Activated naive CD8-positive, alpha-beta T cell treated with anti-CD3 and anti-CD28 coated beads for 36 hours (primary cell): ENCODE data around the gene POLRMT. TPM values are rescaled to one million over a fixed set of nuclear protein-coding genes. Genes with fewer than 3 reads are reported as not detected.
"Not testable (repeated sequence)": the region's sequence is repeated elsewhere in the genome, so short reads cannot be mapped to it uniquely, and the experiment has no call there.

ENCODE experiments used
- DNase-seq: peaks from one replicate; pipeline ENCODE4 v3.0.0; 2021
- H3K27ac Mint-ChIP-seq: one replicate; pipeline ENCODE4 v1.8.0; 2022; ENCODE audit warnings: mild to moderate bottlenecking, moderate library complexity, mixed read lengths
- H3K27me3 Mint-ChIP-seq: one replicate; pipeline ENCODE4 v1.8.0; 2022; ENCODE audit warnings: mild to moderate bottlenecking, mixed read lengths
- H3K36me3 Mint-ChIP-seq: one replicate; pipeline ENCODE4 v1.8.0; 2021; ENCODE audit warnings: mild to moderate bottlenecking, mixed read lengths
- H3K4me1 Mint-ChIP-seq: one replicate; pipeline ENCODE4 v1.8.0; 2021; ENCODE audit warnings: mixed read lengths
- H3K4me3 Mint-ChIP-seq: one replicate; pipeline ENCODE4 v1.8.0; 2022; ENCODE audit warnings: mild to moderate bottlenecking, moderate library complexity, mixed read lengths
- H3K9me3 Mint-ChIP-seq: one replicate; pipeline ENCODE4 v1.8.0; 2022; ENCODE audit warnings: mixed read lengths
- total RNA-seq, 2 experiments: library from RNA; stranded (reverse); gene quantifications; one replicate each; pipeline ENCODE4 v1.2.3, GENCODE V29; 2021

The POLRMT gene
- total RNA-seq, 2 experiments from 2014 or later: 73.3 to 74.6 TPM

DNA sequence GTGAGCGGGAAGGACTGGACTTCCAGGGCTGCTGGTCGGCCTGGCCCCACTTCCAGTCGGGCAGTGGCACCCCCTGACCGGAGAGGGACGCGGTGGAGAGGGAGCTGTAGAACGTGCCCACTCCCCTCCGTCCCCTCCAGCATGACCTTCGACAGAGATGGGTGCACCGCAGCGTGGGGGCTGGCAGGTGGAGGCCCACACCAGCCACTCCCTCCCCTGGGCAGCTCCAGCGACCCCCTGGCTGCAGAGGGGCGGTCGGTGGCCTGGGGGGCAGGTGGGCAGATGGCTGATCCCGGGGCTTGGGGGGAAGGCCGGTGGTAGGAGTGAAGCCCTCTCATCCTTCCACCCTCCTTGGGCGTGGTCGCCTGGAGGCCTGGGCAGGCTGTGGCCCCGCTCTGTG is 41.2 kb downstream of the POLRMT start:
- H3K9me3 Mint-ChIP-seq: no peaks in the 10 kb centered on the region
- peaks cover 43% of the 10 kb centered on the region for H3K27me3 Mint-ChIP-seq
- no peak overlapping the region for H3K27ac Mint-ChIP-seq
- no peak for DNase-seq
- peaks cover 2% of the 10 kb centered on the region for H3K4me1 Mint-ChIP-seq
- H3K36me3 Mint-ChIP-seq: no peaks in the 10 kb centered on the region
- H3K4me3 Mint-ChIP-seq: no peak overlapping the region

GRCh38 chr19:591099-591958 is 42.0 kb downstream of the POLRMT start:
- Mint-ChIP-seq H3K4me1 (peaks cover 2% of the 10 kb centered on the region), H3K36me3 (no peaks in the 10 kb centered on the region), H3K27me3 (peaks cover 45% of the 10 kb centered on the region), H3K27ac (no peak overlapping the region), H3K9me3 (no peaks in the 10 kb centered on the region), H3K4me3 (no peak overlapping the region)
- DNase-seq: no peak

DNA sequence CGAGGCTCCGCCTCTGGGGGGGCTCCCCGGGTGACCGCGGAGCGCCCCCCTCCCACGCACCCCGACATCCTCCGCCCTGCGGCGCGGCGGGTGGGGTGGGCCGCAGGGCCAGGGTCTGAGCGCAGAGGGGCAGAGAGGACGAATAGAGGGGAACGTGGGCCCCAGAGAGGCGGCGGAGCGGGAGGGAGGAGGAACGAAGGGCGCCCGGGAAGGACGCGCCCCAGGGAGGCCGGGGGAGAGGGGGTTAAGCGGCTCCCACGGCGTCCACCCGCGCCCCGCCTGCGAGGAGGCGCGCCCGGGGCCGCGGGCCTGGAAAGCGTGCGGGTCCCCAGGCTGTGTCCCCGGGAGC is 42.6 kb downstream of the POLRMT start:
- peaks cover 49% of the 10 kb centered on the region for H3K27me3 Mint-ChIP-seq
- no peak overlapping the region for H3K4me3 Mint-ChIP-seq
- H3K27ac Mint-ChIP-seq: no peak overlapping the region
- H3K4me1 Mint-ChIP-seq: peaks cover 2% of the 10 kb centered on the region
- H3K9me3 Mint-ChIP-seq: no peaks in the 10 kb centered on the region
- no peak for DNase-seq
- H3K36me3 Mint-ChIP-seq: no peaks in the 10 kb centered on the region

GRCh38 chr19:590396-590745 is 43.0 kb downstream of the POLRMT start:
- peak; percentile 55 for DNase-seq
- Mint-ChIP-seq H3K27ac (no peak overlapping the region), H3K4me1 (peaks cover 2% of the 10 kb centered on the region), H3K36me3 (no peaks in the 10 kb centered on the region), H3K9me3 (no peaks in the 10 kb centered on the region), H3K27me3 (peaks cover 50% of the 10 kb centered on the region), H3K4me3 (no peak overlapping the region)

- H3K4me3 Mint-ChIP-seq: no peak within 1 kb of the TSS
- H3K4me1 Mint-ChIP-seq: peaks cover 2% of the 10 kb centered on the region
- DNase-seq: no peak
- H3K36me3 Mint-ChIP-seq: no peaks in the 10 kb centered on the region
- H3K9me3 Mint-ChIP-seq: no peaks in the 10 kb centered on the region
- H3K27me3 Mint-ChIP-seq: peaks cover 47% of the 10 kb centered on the region
- no peak within 1 kb of the TSS for H3K27ac Mint-ChIP-seq
Measured at GRCh38 chr19:589693-590395, 43.5 kb downstream of the POLRMT start, which contains the start of gene HCN2. Gene HCN2 (plus strand): TSS chr19:589881. CDS start chr19:589946, 65 bp downstream.

GRCh38 chr19:588741-589692 is 44.3 kb downstream of the POLRMT start:
- H3K36me3 Mint-ChIP-seq: no peaks in the 10 kb centered on the region
- peaks cover 2% of the 10 kb centered on the region for H3K4me1 Mint-ChIP-seq
- no peak for DNase-seq
- H3K9me3 Mint-ChIP-seq: no peaks in the 10 kb centered on the region
- peaks cover 47% of the 10 kb centered on the region for H3K27me3 Mint-ChIP-seq
- no peak overlapping the region for H3K27ac Mint-ChIP-seq
- no peak overlapping the region for H3K4me3 Mint-ChIP-seq

DNA sequence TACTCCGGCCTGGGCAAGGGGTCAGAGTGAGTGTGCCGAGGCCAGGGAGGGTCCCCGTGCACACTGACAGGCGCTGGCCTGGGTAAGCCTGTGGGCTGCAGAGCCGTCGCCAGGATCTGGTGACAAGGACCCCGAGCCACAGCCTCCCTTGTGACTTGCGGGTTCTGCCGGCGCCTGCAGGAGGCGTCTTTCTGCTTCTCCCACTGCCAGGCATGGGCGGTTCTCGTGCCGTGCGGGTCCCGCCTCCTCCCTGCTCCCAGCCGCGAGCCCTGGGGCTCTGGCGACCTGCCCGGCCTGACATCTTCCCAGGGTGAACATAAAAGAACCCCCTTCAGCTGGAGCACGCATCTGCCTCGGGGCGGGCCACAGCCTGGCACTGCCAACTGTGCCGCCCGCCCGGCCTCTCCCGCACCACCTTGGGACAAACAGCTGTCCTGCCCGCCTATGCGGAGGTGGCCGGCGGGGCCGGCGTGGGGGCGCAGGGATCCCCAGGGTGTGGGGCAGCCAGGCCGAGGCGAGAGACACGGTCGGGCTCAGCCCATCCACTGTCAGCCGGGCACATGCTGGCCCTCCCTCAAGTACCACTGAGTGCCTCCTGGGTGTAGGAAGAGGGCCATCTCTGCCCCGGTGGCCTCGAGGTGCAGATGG is 45.1 kb downstream of the POLRMT start:
- H3K9me3 Mint-ChIP-seq: no peaks in the 10 kb centered on the region
- H3K36me3 Mint-ChIP-seq: no peaks in the 10 kb centered on the region
- no peak overlapping the region for H3K27ac Mint-ChIP-seq
- H3K4me3 Mint-ChIP-seq: no peak overlapping the region
- DNase-seq: peak; percentile 78
- peaks cover 44% of the 10 kb centered on the region for H3K27me3 Mint-ChIP-seq
- H3K4me1 Mint-ChIP-seq: peaks cover 5% of the 10 kb centered on the region

DNA sequence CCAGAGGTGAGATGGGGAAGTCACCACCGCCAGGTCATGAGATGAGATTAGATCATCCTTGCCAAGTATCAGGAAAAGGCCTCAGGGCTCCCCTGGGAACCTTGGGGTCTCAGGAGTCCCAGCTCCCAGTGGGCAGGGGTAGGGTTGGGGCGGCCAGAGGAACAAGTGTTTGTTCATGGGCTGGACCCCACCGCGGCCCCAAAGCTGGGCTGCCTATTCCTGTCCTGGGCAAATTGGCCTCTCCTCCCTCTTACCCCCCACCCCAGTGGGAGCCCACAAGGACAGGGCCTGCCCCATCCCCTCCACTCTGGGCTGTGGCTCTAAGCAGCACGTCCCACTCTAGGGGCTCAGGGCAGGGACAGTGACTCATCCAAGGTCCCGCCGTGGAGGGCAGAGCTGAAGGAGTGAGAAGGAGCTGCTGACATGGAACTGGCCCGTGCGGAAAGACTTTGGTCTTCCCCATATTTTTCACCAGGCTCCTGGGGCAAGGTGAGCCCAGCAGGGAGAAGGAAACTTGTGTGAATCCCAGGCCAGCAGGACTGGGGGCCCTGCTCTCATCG is 47.7 kb downstream of the POLRMT start:
- Mint-ChIP-seq H3K4me1 (peaks cover 5% of the 10 kb centered on the region), H3K4me3 (no peak overlapping the region)

DNA sequence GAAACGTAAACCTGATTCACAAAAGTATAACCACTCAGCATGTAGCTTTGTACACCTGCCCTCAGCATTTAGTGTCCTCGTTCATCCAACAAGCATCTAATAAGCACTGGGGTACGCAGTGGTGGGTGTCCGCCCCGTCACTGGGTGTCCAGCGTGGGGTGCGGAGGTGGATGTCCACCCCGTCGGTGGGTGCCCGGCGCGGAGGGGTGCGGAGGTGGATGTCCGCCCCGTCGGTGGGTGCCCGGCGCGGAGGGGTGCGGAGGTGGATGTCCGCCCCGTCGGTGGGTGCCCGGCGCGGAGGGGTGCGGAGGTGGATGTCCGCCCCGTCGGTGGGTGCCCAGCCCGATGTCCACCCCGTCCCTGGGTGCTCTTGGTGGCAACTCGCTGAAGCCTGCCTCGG is 48.2 kb downstream of the POLRMT start:
- H3K4me3 Mint-ChIP-seq, H3K4me1 Mint-ChIP-seq, H3K9me3 Mint-ChIP-seq, DNase-seq, H3K27ac Mint-ChIP-seq, H3K36me3 Mint-ChIP-seq: not testable (repeated sequence)
- H3K27me3 Mint-ChIP-seq: peaks cover 22% of the 10 kb centered on the region

More for the DNA sequence above, 47.7 kb downstream of the POLRMT start:
- DNase-seq: no peak
- Mint-ChIP-seq H3K9me3 (no peaks in the 10 kb centered on the region), H3K27me3 (peaks cover 25% of the 10 kb centered on the region), H3K36me3 (no peaks in the 10 kb centered on the region), H3K27ac (no peak overlapping the region)

DNA sequence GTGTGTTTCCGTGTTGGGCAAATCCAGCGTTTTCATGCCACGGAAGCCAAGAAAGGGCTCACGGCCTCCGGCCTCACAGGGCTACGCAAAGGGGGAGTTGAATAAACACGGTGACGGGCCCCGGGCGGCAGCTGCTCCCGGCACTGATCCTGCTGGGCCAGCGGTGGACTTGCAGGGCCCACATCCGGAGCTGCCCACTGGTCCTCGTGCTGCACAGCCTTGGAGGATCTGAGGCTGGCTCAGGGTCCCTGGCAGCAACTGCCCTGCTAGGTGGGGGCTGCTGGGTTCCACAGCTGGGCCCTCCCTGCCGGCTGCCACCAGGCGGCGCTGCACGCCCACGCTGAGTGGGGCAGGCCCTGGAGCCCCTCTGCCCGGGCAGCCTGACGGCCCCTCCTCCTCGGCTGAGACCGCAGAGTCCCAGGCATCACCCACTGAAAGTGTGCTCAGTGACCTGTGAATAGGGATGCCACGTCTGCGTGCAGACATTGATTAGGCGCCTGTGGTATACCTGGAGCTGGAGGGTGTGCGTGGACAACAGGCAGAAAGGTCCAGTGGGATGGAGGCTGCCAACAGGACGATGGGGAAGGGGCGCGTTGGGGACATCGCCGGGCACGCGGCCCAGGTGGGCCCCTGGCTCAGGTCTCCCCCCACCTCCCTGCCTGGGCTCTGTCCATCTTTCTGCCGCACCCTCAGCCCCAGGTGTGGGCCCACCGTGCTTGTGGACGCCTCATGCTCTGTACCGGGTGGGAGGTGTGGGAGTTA is 48.9 kb downstream of the POLRMT start:
- H3K4me1 Mint-ChIP-seq: peaks cover 5% of the 10 kb centered on the region
- H3K36me3 Mint-ChIP-seq: peaks cover 1% of the 10 kb centered on the region
- no peaks in the 10 kb centered on the region for H3K9me3 Mint-ChIP-seq
- no peak overlapping the region for H3K27ac Mint-ChIP-seq
- H3K4me3 Mint-ChIP-seq: no peak overlapping the region
- peak; percentile 73 for DNase-seq
- peaks cover 22% of the 10 kb centered on the region for H3K27me3 Mint-ChIP-seq

GRCh38 chr19:583968-584239 is 49.4 kb downstream of the POLRMT start:
- DNase-seq: no peak
- peak overlapping the region; percentile 10 for H3K4me3 Mint-ChIP-seq
- H3K27me3 Mint-ChIP-seq: peaks cover 19% of the 10 kb centered on the region
- no peaks in the 10 kb centered on the region for H3K9me3 Mint-ChIP-seq
- H3K27ac Mint-ChIP-seq: no peak overlapping the region
- H3K36me3 Mint-ChIP-seq: peaks cover 1% of the 10 kb centered on the region
- H3K4me1 Mint-ChIP-seq: peaks cover 3% of the 10 kb centered on the region

- peaks cover 1% of the 10 kb centered on the region for H3K36me3 Mint-ChIP-seq
- peaks cover 15% of the 10 kb centered on the region for H3K27me3 Mint-ChIP-seq
- H3K4me3 Mint-ChIP-seq: no peak overlapping the region
- no peak for DNase-seq
- no peak overlapping the region for H3K27ac Mint-ChIP-seq
- peaks cover 3% of the 10 kb centered on the region for H3K4me1 Mint-ChIP-seq
- no peaks in the 10 kb centered on the region for H3K9me3 Mint-ChIP-seq
Measured at GRCh38 chr19:583198-583967, 50.0 kb downstream of the POLRMT start.

DNA sequence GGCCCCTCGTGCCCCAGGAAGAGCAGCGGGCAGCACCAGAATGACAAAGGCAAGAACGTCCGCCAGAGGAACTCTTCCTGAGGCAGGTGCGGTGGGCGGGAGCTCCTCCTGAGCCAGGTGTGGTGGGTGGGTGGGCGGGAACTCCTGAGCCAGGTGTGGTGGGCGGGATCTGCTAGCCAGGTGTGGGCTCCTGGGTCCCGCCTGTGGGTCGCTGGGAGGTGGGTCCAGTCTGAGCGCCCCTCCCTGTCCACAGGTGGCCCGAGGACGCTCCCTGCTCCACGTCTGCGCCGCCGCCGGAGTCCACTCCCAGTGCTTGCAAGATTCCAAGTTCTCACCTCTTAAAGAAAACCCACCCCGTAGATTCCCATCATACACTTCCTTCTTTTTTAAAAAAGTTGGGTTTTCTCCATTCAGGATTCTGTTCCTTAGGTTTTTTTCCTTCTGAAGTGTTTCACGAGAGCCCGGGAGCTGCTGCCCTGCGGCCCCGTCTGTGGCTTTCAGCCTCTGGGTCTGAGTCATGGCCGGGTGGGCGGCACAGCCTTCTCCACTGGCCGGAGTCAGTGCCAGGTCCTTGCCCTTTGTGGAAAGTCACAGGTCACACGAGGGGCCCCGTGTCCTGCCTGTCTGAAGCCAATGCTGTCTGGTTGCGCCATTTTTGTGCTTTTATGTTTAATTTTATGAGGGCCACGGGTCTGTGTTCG is 50.7 kb downstream of the POLRMT start:
- Mint-ChIP-seq H3K27ac (no peak overlapping the region), H3K9me3 (no peaks in the 10 kb centered on the region), H3K27me3 (peaks cover 9% of the 10 kb centered on the region), H3K4me3 (no peak overlapping the region), H3K36me3 (peaks cover 1% of the 10 kb centered on the region), H3K4me1 (peaks cover 3% of the 10 kb centered on the region)
- DNase-seq: no peak
